CD4-positive, alpha-beta T cell treated with Interleukin-2 at 100 ng/mL for 4 hours (primary cell): ENCODE results near the gene BPIFB2.
A peak's percentile ranks its signal among the peaks of the same experiment; 100 is the strongest.
"Not testable (repeated sequence)": the region's sequence is repeated elsewhere in the genome, so short reads cannot be mapped to it uniquely, and the experiment has no call there.

Source experiments
- DNase-seq: peaks from one replicate; pipeline ENCODE4 v3.0.0-alpha.2; 2020; ENCODE audit warnings: low spot score

Gene BPIFB2

GRCh38 chr20:33007376-33008335, at the start of gene BPIFB2:
Gene BPIFB2 (plus strand): TSS chr20:33007704. CDS start chr20:33008575, 871 bp downstream.
- DNase-seq: no peak

- DNase-seq: no peak
These were observed 48.9 kb upstream of the BPIFB2 start for GRCh38 chr20:32958574-32958973.

DNA sequence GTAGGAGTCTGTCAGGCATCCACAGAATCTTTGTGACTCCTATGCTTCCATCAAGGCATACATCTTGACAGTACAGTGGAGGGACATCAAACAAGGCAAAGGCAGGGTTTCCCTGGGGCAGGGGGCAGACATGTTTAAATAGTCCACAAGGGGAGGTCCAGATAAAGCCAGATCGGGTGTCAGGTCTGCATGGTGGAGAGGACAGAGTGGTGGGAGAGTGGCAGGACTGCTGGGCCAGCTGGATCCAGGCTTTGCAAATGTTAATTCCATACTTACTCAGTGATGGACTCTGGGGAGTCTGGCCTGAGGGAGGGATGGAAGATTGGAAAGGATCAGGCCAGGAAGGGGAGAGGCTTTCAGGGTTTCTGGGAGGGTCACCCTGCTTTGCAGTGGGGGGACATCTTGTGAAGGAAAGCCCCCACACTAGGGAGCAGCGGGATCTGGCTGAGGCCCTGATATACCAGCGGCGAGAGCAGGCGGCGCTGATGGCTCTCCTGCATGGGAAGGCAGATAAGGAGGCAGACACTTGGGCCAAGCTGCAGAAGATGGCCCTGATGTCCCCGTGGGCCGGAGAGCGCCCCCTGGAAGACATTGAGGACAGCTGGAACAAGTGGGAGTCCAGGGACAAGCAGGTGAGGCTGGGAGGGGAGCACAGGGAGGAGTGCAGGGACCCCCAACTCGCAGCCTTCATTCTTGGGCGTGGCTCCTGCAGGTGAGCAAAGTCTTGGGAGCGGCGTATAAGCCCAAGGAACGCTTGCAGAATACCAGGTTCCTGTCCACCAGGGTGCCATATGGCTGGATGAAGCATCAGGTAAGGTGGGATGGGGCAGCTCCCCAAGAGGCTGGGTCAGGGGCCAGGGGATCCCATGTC, 47.9 kb upstream of the BPIFB2 start:
- DNase-seq: no peak

DNA sequence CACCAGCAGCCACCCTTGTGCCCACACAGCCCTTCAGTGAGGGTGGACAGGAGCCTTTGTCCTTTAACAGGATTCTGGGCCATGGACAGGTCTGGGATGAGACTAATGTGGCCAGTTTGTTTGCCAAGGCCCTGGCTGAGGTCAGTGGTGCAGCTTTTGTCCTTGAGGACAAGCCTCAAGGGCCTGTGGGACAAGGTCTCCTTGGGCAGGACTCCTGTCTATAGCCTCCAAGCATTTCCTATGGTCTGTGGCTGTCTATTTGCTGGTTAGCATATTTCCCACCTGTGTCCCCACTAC, 47.3 kb upstream of the BPIFB2 start:
- DNase-seq: no peak

GRCh38 chr20:32960849-32961731, 46.4 kb upstream of the BPIFB2 start:
- DNase-seq: no peak

DNA sequence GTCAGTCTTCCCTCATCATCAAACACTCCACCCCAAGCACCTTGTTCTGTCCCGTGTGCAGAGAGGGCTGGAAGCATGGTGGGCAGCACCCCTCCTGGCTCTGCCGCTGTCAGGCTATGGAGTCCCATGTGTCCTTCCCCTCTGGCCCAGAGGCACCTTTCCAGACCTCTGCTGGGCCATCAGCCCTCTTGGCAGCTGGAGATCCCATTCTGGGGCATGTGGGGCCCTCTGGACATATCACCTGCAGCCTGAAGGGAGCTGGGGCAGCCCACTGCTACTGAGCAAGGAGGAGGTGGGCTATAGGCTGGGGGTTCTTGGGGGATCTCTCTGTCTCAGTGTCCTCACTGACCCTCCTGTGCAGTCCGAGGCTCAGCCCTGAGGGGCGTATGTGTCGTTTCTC, 45.5 kb upstream of the BPIFB2 start:
- DNase-seq: no peak

- not testable (repeated sequence) for DNase-seq
These were observed 44.9 kb upstream of the BPIFB2 start for GRCh38 chr20:32962646-32963045.

- DNase-seq: no peak
These were observed 44.3 kb upstream of the BPIFB2 start for GRCh38 chr20:32963176-32963575.

DNA sequence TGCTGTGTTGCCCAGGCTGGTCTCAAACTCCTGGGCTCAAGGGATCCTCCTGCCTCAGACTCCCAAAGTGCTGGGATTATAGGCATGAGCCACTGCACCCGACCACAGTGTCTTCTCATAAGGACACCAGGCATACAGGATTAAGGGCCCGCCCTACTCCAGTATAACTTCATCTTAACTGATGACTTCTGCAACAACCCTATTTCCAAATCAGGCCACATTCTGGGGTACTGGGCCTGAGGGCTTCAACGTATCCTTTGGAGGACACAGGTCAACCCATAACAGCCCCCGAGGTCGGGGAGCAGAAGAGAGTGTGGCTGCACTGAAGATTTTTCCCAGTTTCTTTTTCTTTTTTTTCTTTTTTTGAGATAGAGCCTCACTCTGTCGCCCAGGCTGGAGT, 42.9 kb upstream of the BPIFB2 start:
- no peak for DNase-seq

GRCh38 chr20:32965115-32965514, 42.4 kb upstream of the BPIFB2 start:
- DNase-seq: no peak

DNA sequence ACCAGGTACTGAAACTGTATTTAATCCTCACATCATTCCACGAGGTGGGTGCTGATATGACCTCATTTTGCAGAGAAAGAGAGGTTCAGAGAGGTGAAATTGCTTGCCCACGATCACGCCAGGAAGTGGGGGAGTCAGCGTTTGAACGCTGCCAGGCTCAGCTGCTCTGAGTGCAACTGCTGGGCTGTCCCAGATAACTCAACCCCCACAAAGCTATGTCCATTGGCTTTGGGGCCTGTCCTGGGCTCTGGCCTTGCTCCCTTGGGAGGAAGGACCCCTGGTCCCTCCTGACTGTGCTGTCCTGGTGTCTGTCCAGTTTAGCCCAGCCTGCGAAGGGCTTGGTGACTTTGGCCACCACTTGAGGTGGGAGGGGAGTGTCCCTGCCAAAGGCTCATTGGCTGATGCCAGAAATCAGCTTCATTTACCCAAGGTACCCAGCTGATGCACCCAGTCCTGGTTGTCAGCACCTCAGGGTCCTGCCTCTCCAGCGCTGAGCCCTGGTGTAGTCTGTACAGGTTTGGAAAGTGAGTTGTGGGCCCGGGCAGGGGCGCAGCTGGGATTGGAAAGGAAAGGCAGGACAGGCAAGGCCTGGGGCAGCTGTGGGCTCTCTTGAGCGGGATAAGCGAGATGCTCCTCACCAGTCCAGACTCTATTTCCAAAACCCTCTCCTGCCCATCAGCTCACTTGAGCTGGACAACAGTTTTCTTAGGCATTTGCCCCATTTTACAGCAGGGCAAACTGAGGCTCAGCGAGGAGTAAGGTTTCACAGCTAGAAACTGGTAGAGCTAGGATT, 41.7 kb upstream of the BPIFB2 start:
- peak; percentile 49 for DNase-seq

- no peak for DNase-seq
These were observed 41.1 kb upstream of the BPIFB2 start for GRCh38 chr20:32966382-32966781.

- peak; percentile 59 for DNase-seq
These were observed 40.4 kb upstream of the BPIFB2 start for GRCh38 chr20:32966881-32967781.

DNA sequence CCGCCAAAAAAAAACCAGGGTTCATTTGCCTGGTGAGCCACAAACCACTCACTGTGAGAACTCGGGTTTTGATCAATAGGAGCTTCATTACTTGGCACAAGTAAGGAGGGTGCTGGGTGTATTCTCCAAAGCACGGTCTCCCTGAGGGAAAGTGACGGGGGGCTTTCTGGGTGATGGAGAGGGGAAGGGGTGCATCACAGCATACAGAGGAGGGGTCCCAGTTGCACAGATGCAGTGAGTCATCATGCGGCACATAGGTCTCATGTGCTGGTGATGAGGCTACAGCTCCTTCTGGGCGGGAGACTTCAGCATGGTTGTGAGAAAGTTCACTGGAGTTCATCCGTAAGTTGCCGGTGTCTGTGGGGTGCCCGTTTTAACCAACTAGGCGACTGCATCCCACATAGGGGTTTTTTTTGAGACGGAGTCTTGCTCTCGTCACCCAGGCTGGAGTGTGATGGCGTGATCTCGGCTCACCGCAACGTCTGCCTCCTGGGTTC, 39.5 kb upstream of the BPIFB2 start:
- peak; percentile 60 for DNase-seq

GRCh38 chr20:32968478-32969241, 38.8 kb upstream of the BPIFB2 start:
- DNase-seq: peak; percentile 46

- no peak for DNase-seq
These were observed 38.0 kb upstream of the BPIFB2 start for GRCh38 chr20:32969356-32970114.

DNA sequence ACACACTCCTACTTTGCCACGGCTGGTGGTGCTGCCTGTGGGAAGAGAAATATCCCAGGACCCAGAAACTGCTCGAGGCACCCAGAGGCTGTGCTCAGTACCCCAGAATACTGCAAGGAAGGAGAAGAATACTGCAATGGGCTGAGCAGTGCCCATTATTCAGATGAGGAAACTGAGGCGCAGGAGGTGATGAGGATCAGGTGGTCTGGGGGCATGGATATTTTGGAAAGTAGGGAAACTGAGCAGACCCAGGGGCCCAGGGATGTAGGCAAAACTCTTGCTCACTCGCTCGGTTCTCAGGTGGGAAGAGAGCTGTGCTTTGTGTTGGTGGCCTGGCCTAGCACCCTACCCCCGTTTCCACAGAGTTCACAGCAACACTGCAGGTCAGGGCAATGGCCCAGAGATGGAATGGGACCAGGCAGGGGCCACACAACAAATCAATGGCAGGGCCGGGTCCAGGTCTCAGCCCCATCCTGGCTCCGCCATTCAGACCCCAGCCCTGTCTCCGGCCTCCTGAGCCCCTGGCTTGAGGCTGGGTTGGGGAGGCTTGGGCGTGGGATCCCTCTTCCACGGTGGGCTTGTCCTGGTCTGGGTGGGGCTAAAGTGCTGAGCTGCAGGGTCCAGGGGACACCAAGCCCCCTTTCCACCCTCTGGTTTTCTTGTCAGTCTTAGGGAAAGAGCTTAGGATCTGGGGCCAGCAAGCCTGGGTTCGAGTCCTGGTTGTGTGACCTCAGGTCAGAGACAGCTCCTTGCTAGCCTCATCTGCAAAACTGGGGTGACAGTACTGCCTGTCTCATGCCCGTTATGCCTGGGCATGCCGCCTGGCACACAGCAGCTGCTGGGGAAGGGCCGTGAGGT, 37.2 kb upstream of the BPIFB2 start:
- no peak for DNase-seq

DNA sequence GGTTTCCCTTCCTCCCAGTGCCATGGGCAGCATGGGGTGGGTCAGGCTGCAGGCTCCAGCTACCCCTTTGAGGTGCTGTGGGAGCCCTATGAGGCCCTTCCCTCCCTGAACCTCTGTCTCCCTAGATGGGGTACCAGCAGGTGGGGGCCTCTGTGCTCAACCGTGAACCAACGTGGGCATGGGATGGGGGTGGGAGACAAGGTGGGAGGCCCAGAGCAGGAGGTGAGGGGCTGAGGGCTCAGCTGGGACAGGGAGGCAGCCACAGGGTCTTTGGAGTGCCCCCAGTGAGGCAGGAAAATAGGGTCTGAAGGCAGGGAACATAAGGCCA, 36.6 kb upstream of the BPIFB2 start:
- DNase-seq: no peak
